ENCODE measurements around the gene THAP8.

Gene THAP8

DNA sequence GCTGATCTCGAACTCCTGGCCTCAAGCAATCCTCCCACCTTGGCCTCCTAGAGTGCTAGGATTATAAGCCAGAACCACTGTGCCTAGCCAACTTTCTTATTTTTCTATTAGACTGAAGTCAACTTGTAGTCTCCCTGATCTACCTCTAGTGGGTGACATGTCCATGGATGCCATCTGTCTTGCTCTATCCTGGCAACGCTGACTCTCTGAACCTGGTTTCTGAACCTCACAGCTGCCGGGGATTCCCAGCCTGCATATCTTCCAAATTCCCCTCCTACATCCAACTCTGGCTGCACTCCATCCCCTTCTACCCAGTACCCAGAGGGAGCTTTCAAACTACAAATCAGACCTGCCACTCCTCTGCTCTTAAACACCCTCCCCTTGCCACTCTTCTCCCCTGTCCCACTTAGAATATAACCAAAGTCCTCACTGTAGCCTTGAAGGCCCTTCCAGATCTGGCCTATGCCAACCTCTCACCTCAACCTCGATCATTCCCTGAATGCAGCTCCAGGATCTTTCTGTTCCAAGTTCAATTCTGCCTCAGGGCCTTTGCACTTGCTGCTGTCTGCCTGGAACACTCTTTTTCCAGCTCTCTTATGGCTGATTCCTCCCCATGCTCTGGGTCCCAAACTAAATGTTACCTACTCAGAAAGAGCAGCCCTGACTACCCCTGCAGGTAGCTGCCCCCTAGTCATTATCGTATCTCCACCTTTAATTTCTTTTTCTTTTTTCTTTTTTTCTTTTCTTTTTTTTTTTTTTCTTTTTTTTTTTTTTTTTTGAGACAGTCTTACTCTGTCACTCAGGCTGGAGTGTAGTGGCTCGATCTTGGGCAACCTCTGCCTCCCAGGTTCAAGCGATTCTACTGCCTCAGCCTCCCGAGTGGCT lies 23.6 kb downstream of the THAP8 start:
- TF ChIP-seq, protein P1, sequence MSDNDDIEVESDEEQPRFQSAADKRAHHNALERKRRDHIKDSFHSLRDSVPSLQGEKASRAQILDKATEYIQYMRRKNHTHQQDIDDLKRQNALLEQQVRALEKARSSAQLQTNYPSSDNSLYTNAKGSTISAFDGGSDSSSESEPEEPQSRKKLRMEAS (IDR thresholded peaks at IDR 0.05; ENCODE audit: low read depth, low read length) = no peak
- TF ChIP-seq, protein P2, sequence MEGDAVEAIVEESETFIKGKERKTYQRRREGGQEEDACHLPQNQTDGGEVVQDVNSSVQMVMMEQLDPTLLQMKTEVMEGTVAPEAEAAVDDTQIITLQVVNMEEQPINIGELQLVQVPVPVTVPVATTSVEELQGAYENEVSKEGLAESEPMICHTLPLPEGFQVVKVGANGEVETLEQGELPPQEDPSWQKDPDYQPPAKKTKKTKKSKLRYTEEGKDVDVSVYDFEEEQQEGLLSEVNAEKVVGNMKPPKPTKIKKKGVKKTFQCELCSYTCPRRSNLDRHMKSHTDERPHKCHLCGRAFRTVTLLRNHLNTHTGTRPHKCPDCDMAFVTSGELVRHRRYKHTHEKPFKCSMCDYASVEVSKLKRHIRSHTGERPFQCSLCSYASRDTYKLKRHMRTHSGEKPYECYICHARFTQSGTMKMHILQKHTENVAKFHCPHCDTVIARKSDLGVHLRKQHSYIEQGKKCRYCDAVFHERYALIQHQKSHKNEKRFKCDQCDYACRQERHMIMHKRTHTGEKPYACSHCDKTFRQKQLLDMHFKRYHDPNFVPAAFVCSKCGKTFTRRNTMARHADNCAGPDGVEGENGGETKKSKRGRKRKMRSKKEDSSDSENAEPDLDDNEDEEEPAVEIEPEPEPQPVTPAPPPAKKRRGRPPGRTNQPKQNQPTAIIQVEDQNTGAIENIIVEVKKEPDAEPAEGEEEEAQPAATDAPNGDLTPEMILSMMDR (IDR thresholded peaks at IDR 0.05; ENCODE audit: low read depth, low read length) = no peak
- no peak for TF ChIP-seq POLR2A (IDR thresholded peaks at IDR 0.05; ENCODE audit: extremely low read depth, insufficient read length)
- TF ChIP-seq MYC (IDR thresholded peaks at IDR 0.05; ENCODE audit: low read depth, low read length) = no peak
- H3K4me3 ChIP-seq (ENCODE audit: low read depth, low read length) = no peak overlapping the region
- no peak for DNase-seq (ENCODE audit: low read depth)

DNA sequence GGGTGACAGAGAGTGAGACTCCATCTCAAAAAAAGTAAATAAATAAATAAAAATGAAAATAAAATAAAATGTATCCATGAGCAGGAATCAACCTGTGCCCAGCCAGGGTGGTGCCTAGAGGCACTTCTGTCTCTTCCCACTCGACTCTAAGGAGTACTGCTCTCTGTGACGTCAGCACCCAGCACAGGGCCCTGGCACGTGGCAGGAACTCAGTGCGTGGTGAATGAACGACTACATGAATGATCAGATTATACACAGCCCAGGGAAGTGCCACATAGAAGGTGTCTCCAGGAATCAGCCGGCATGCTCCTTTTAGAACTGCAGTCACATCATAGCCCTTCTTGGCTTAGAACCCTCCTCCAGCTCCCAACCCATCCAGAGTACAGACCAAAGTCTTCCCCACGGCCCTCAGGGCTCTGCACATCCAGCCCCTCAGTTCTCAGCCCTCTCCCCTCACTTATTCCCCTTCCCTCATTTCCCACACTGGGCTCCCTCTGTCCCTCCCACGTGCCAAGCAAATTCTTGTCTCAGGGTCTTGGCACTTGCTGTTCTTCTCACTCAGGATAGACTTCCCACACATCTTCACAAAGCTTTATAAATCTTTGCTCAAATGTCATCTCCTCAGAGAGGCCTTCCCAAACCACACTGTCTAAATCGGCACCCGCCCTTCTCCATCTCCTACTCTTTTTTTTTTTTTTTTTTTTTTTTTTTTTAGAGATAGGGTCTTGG lies 25.6 kb downstream of the THAP8 start:
- H3K4me3 ChIP-seq (ENCODE audit: low read depth, low read length) = no peak overlapping the region
- TF ChIP-seq, protein P2 (IDR thresholded peaks at IDR 0.05; ENCODE audit: low read depth, low read length) = no peak
- TF ChIP-seq, protein P1 (IDR thresholded peaks at IDR 0.05; ENCODE audit: low read depth, low read length) = no peak
- TF ChIP-seq POLR2A (IDR thresholded peaks at IDR 0.05; ENCODE audit: extremely low read depth, insufficient read length) (no peak), MYC (IDR thresholded peaks at IDR 0.05; ENCODE audit: low read depth, low read length) (no peak)
- no peak for DNase-seq (ENCODE audit: low read depth)

DNA sequence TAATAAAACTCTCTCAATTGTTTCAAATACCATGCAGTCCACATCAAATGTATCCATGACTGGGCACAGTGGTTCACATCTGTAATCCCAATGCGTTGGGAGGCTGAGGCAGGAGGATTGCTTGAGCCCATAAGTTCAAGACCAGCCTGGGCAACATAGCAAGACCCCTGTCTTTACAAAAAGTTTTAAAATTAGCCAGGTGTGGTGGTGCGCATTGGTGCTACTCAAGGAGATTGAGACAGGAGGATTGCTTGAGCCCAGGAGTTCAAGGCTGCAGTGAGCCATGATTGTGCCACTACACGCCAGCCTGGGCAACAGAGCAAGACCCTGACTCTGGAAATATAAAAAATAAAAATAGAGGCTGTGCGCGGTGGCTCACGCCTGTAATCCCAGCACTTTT lies 26.4 kb downstream of the THAP8 start:
- TF ChIP-seq, protein P2 (IDR thresholded peaks at IDR 0.05; ENCODE audit: low read depth, low read length) = no peak
- no peak for DNase-seq (ENCODE audit: low read depth)
- no peak overlapping the region for H3K4me3 ChIP-seq (ENCODE audit: low read depth, low read length)

DNA sequence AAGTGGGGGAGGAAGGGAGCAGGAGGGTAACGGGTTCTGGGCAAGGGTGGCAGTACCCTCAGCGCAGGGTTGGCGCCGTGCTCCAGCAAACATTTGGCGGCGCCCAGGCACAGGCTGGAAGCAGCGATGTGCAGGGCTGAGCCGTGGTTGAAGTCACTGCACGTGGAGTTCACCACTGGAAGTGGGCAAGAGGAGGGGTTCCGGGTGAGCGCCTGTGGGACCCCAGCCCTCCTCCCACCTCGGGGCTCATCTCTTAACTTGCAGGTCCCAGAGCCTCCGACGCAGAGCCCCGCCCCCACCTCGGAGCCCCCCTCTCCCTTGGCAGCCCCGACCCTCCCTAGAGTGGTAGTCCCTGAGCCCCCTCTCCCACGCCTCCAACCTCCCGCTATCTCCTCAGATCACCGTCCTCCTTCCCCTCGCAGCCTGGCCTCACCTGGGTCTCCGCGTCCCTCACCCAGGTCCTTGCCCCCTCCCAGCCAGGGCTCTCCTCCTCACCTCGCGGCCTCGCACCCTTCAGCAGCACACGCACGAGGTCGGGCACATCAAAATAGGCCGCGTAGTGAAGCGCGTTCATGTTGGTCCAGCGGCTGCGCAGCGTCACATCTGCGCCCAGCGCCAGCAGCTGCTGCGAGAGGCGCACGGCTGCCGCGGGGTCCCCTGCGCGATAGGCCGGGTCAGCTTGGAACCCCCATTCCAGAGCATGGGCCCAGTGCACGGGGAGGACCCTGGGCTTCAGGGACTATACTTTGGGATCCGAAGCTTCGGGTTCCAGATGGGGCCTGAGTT lies 27.8 kb downstream of the THAP8 start:
- TF ChIP-seq, protein P2 (IDR thresholded peaks at IDR 0.05; ENCODE audit: low read depth, low read length) = no peak
- no peak for TF ChIP-seq MYC (IDR thresholded peaks at IDR 0.05; ENCODE audit: low read depth, low read length)
- TF ChIP-seq POLR2A (IDR thresholded peaks at IDR 0.05; ENCODE audit: extremely low read depth, insufficient read length) = no peak
- no peak for DNase-seq (ENCODE audit: low read depth)
- H3K4me3 ChIP-seq (ENCODE audit: low read depth, low read length) = no peak overlapping the region

DNA sequence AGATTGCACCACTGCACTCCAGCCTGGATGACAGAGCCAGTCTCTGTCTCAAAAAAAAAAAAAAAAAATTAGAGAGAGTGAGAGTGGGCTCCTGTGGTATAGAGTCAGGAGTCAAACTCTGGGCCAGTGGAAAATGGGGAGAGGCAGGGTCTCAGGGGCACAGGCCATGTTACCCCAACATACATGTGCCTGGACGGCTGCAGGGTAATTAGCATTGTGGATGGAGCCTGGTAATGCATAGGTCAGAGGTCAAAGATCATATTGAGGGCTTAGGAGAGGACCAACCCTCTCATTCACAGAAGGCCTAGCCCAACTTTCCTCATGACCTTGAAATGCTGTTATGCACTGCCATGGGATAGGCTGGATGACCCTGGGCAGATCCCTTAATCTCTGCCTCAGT lies 28.5 kb downstream of the THAP8 start:
- TF ChIP-seq, protein P1 (IDR thresholded peaks at IDR 0.05; ENCODE audit: low read depth, low read length) = no peak
- TF ChIP-seq MYC (IDR thresholded peaks at IDR 0.05; ENCODE audit: low read depth, low read length) (no peak), POLR2A (IDR thresholded peaks at IDR 0.05; ENCODE audit: extremely low read depth, insufficient read length) (no peak)
- TF ChIP-seq, protein P2 (IDR thresholded peaks at IDR 0.05; ENCODE audit: low read depth, low read length) = no peak
- no peak for DNase-seq (ENCODE audit: low read depth)
- H3K4me3 ChIP-seq (ENCODE audit: low read depth, low read length) = no peak overlapping the region
